Psoas muscle (tissue), 8 donors: ENCODE data around the gene SELENOW. TPM values are rescaled to one million over a fixed set of nuclear protein-coding genes. Genes with fewer than 3 reads are reported as not detected.
A peak's percentile ranks its signal among the peaks of the same experiment; 100 is the strongest.

Source experiments
- ATAC-seq, 4 donors: fragments of 200-7000 bp; cut with Tn5 transposase; one replicate each; pipeline ENCODE4 v1.9.1; 2020; ENCODE audit warnings: moderate library complexity in 3 of 4, mild to moderate bottlenecking in 2 of 4
- DNase-seq, 2 donors: peaks; one replicate each; pipeline ENCODE4 v3.0.0-alpha.2; 2020
- H3K27ac ChIP-seq: fragments of 200-600 bp; one replicate; pipeline ENCODE4 v1.8.0; 2022
- H3K27me3 ChIP-seq, 3 donors: fragments of 200-600 bp in 1 of 3; one replicate each; pipeline versions ENCODE4 v1.6.1 to v1.8.0; 2013 to 2022; ENCODE audit warnings: low read length in 2 of 3, mild to moderate bottlenecking in 2 of 3, moderate library complexity in 1 of 3; ENCODE audit not compliant: insufficient read depth in 3 of 3
- H3K36me3 ChIP-seq, 2 donors: fragments of 200-600 bp in 1 of 2; one replicate each; pipeline versions ENCODE4 v1.6.1 to v1.8.0; 2013 to 2022; ENCODE audit warnings: low read depth in 1 of 2, mild to moderate bottlenecking in 1 of 2, moderate library complexity in 1 of 2; ENCODE audit not compliant: insufficient read depth in 1 of 2
- H3K4me1 ChIP-seq: fragments of 200-600 bp; one replicate; pipeline ENCODE4 v1.8.0; 2022
- H3K4me3 ChIP-seq: fragments of 200-600 bp; one replicate; pipeline ENCODE4 v1.8.0; 2022; ENCODE audit warnings: mild to moderate bottlenecking
- H3K9me3 ChIP-seq: fragments of 200-600 bp; one replicate; pipeline ENCODE4 v1.8.0; 2022
- WGBS, 3 donors: extraction: QIAGEN DNeasy Blood & Tissue Kit; methylation state at CpG; one replicate each; pipeline versions ENCODE4 v1.1.6 to v1.1.7; 2013; 5-methylcytosine and 5-hydroxymethylcytosine counted together
- intact Hi-C, 2 donors: fragments of 100-400 bp; cut with DNase I; formaldehyde crosslinking; loops; one replicate each; pipeline versions ENCODE4 v1.11.0 to v1.14.2; 2022
- polyA plus RNA-seq, 3 donors: library from polyadenylated mRNA; stranded (reverse); fragments of 200-250 nt; gene quantifications; one replicate each; pipeline ENCODE4 v1.2.3, GENCODE V29; 2013
- total RNA-seq, 4 donors: library from RNA; stranded (reverse); fragmentation: NEBNext Ultra II Directional in 2 of 4; extraction: Animal tissue kit (Norgen Biotek cat#: 25700) in 2 of 4; gene quantifications; one replicate each; pipeline versions ENCODE4 v1.2.1 to v1.2.4, GENCODE V29; 2021 to 2023
- TF ChIP-seq, protein P1 (sequence below): fragments of 200-600 bp; IDR thresholded peaks from one replicate; pipeline ENCODE4 v1.8.0; 2022; ENCODE audit warnings: antibody characterized with exemption
- donor health status: healthy with polysubstance abuse.
- donor health status: DM: no; HTN: no; CAD: no; lungs with moderate emphysema.
- donor health status: Bipolar disorder and iron deficiency.
- donor health status: healthy.
- donor health status: DM: yes; HTN: yes; CAD: no.
- donor health status: DM: no; HTN: no; CAD: no.
- donor health status: DM: no; HTN: no; CAD: no.
- donor health status: DM: yes; HTN: yes; CAD: no.

Gene SELENOW
- total and polyA plus RNA-seq, 7 donors = 434 to 1,620 (median 765) TPM

DNA sequence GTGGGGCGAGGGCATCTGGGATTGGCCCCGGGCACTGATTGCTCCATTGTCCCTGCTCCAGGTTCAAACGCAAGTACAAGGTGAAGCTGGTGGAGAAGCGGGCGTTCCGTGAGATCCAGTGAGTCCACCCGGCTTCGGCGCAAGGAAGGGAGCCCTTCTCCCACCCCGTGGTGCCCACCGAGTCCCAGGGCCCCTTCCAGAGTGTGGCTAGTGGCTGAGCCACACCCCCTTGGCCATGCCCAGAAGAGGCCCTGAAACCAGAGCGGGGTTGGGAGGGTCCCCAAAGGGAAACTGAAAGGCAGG lies 21.9 kb upstream of the SELENOW start:
- no peak for DNase-seq

GRCh38 chr19:47756953-47757608 lies 21.4 kb upstream of the SELENOW start:
- WGBS, 3 donors = 85 to 88% (median 88%) methylated on average over 22 of the region's 22 CpGs
- Histone ChIP-seq H3K9me3 (no peaks in the 10 kb centered on the region), H3K4me3 (no peak overlapping the region), H3K36me3 (peaks cover 20 to 80% of the 10 kb centered on the region in 2 donors), H3K27me3 (no peaks in the 10 kb centered on the region), H3K4me1 (no peaks in the 10 kb centered on the region), H3K27ac (no peak overlapping the region)
- ATAC-seq (peak in 2 of 4 donors; percentile 6 to 24), DNase-seq (no peak)
- TF ChIP-seq, protein P1, sequence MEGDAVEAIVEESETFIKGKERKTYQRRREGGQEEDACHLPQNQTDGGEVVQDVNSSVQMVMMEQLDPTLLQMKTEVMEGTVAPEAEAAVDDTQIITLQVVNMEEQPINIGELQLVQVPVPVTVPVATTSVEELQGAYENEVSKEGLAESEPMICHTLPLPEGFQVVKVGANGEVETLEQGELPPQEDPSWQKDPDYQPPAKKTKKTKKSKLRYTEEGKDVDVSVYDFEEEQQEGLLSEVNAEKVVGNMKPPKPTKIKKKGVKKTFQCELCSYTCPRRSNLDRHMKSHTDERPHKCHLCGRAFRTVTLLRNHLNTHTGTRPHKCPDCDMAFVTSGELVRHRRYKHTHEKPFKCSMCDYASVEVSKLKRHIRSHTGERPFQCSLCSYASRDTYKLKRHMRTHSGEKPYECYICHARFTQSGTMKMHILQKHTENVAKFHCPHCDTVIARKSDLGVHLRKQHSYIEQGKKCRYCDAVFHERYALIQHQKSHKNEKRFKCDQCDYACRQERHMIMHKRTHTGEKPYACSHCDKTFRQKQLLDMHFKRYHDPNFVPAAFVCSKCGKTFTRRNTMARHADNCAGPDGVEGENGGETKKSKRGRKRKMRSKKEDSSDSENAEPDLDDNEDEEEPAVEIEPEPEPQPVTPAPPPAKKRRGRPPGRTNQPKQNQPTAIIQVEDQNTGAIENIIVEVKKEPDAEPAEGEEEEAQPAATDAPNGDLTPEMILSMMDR = no peak
- intact Hi-C loops = no loop called here

More for the DNA sequence above, 21.9 kb upstream of the SELENOW start:
- WGBS, 3 donors = 92 to 97% (median 93%) methylated on average over 12 of the region's 12 CpGs
- Histone ChIP-seq H3K4me3 (no peak overlapping the region), H3K36me3 (peaks cover 20 to 85% of the 10 kb centered on the region in 2 donors), H3K9me3 (no peaks in the 10 kb centered on the region), H3K27me3 (no peaks in the 10 kb centered on the region), H3K4me1 (no peaks in the 10 kb centered on the region), H3K27ac (no peak overlapping the region)
- TF ChIP-seq, protein P1 = no peak
- no peak for ATAC-seq
- intact Hi-C loops = no loop called here

DNA sequence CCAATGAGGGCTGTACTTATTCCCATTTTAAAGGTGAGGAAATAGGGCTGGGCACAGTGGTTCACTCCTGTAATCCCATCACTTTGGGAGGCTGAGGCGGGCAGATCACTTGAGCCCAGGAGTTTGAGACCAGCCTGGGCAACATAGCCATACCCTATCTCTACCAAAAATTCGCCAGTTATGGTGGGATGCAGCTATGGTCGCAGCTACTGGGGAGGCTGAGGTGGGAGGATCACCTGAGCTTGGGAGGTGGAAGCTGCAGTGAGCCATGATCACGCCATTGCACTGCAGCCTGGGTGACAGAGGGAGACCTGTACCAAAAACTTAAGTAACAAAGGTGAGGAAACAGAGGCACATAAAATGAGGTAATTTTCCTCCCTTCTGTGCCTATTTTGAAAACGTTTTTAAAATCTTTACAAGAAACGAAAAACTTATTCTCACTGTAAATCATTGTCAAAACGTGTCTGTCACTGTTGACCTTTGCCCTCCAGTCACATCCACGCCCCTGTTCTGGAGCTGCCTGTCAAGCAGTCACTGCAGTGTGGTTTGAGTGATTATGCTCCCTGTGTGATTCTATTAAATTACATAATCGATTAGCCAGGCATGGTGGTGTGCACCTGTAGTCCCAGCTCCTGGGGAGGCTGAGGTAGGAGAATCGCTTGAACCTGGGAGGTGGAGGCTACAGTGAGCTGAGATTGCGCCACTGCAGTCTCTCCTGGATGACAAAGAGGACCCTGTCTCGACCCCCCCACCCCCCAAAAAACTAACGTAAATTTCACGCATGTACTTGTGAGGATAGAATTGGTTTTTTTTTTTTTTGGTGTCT lies 20.7 kb upstream of the SELENOW start:
- no peak for ATAC-seq
- H3K36me3 ChIP-seq = peaks cover 15 to 72% of the 10 kb centered on the region in 2 donors
- DNase-seq = no peak
- no peaks in the 10 kb centered on the region for H3K9me3 ChIP-seq
- no peaks in the 10 kb centered on the region for H3K4me1 ChIP-seq
- TF ChIP-seq, protein P1 = no peak
- no peak overlapping the region for H3K4me3 ChIP-seq
- intact Hi-C loops = no loop called here
- H3K27me3 ChIP-seq = no peaks in the 10 kb centered on the region
- 81 to 86% (median 81%) methylated on average over 14 of the region's 14 CpGs for WGBS, 3 donors
- H3K27ac ChIP-seq = no peak overlapping the region

GRCh38 chr19:47758443-47758804 lies 20.1 kb upstream of the SELENOW start:
- H3K4me3 ChIP-seq = no peak overlapping the region
- H3K27ac ChIP-seq = no peak overlapping the region
- WGBS, 3 donors = 70 to 90% (median 80%) methylated on average over 5 of the region's 5 CpGs
- intact Hi-C loops = no loop called here
- no peaks in the 10 kb centered on the region for H3K4me1 ChIP-seq
- H3K27me3 ChIP-seq = no peaks in the 10 kb centered on the region
- H3K36me3 ChIP-seq = peaks cover 14 to 66% of the 10 kb centered on the region in 2 donors
- ATAC-seq (no peak), DNase-seq (no peak)
- TF ChIP-seq, protein P1 = no peak
- no peaks in the 10 kb centered on the region for H3K9me3 ChIP-seq
